Karpas-422 (cell line): ENCODE measurements around the gene NFATC2IP. TPM values are rescaled to one million over a fixed set of nuclear protein-coding genes. Genes with fewer than 3 reads are reported as not detected.

ENCODE experiments used
- DNase-seq: peaks from one replicate; pipeline ENCODE4 v3.0.0-alpha.2; 2015
- H2AFZ ChIP-seq: fragments of 200-600 bp; sonication (generic); 2 replicates; pipeline ENCODE4 v1.6.1; 2014; ENCODE audit warnings: antibody characterized with exemption, low read length, mixed read lengths
- H3K27ac ChIP-seq: fragments of 200-600 bp; sonication (generic); 2 replicates; pipeline ENCODE4 v1.5.1; 2014; ENCODE audit warnings: mild to moderate bottlenecking, low read length, moderate library complexity
- H3K27me3 ChIP-seq: fragments of 200-600 bp; sonication (generic); 2 replicates; pipeline ENCODE4 v1.6.1; 2014; ENCODE audit warnings: low read length, mixed read lengths
- H3K36me3 ChIP-seq: fragments of 200-600 bp; sonication (generic); 2 replicates; pipeline ENCODE4 v1.6.1; 2014; ENCODE audit warnings: low read length, mixed read lengths; ENCODE audit not compliant: insufficient read depth
- H3K4me1 ChIP-seq: fragments of 200-600 bp; sonication (generic); 2 replicates; pipeline ENCODE4 v1.6.1; 2014; ENCODE audit warnings: mild to moderate bottlenecking, low read length, mixed read lengths
- H3K4me2 ChIP-seq: fragments of 200-600 bp; sonication (generic); 2 replicates; pipeline ENCODE4 v1.6.1; 2014; ENCODE audit warnings: low read length, low read depth, mild to moderate bottlenecking; ENCODE audit not compliant: poor library complexity, severe bottlenecking
- H3K4me3 ChIP-seq: fragments of 200-600 bp; sonication (generic); 2 replicates; pipeline ENCODE4 v1.5.1; 2014; ENCODE audit warnings: mild to moderate bottlenecking, antibody characterized with exemption, low read length, mixed read lengths
- H3K79me2 ChIP-seq: fragments of 200-600 bp; sonication (generic); 2 replicates; pipeline ENCODE4 v1.6.1; 2014; ENCODE audit warnings: mild to moderate bottlenecking, low read length, mixed read lengths
- H3K9ac ChIP-seq: fragments of 200-600 bp; sonication (generic); 2 replicates; pipeline ENCODE4 v1.6.0; 2014; ENCODE audit warnings: low read length
- H3K9me2 ChIP-seq: fragments of 200-600 bp; sonication (generic), shearing (Covaris generic); replicated peaks from 2 replicates; pipeline ENCODE4 v1.6.0; 2014; ENCODE audit warnings: mild to moderate bottlenecking, low read length, moderate library complexity; ENCODE audit not compliant: insufficient read depth
- H3K9me3 ChIP-seq: fragments of 300-700, 200-600 bp; sonication (generic); 2 replicates; pipeline ENCODE4 v1.6.1; 2014; ENCODE audit warnings: low read length, mixed read lengths
- H4K20me1 ChIP-seq: fragments of 200-600 bp; sonication (generic); 2 replicates; pipeline ENCODE4 v1.6.1; 2014; ENCODE audit warnings: mild to moderate bottlenecking, antibody characterized with exemption, low read length, low read depth; ENCODE audit not compliant: insufficient read depth
- total RNA-seq: library from RNA; depleted of rRNA; stranded (reverse); fragments of >200 nt; shearing (Covaris generic); gene quantifications from 2 replicates; pipeline ENCODE4 v1.2.3, GENCODE V29; 2014; ENCODE audit warnings: low replicate concordance

NFATC2IP gene
- total RNA-seq, 1 experiment from 2014 or later = 64.0 TPM

- Histone ChIP-seq H3K36me3 (peaks cover 9% of the 10 kb centered on the region; the same call in 1 of the 2 replicates), H3K27ac (no peak overlapping the region), H3K9me2 (no peaks in the 10 kb centered on the region), H3K4me2 (no peak overlapping the region), H3K4me1 (peaks cover 9% of the 10 kb centered on the region), H3K79me2 (no peaks in the 10 kb centered on the region), H3K9ac (no peak overlapping the region), H3K27me3 (no peaks in the 10 kb centered on the region), H3K4me3 (no peak overlapping the region), H4K20me1 (no peaks in the 10 kb centered on the region), H3K9me3 (peaks cover 5% of the 10 kb centered on the region), H2AFZ (no peak overlapping the region)
- no peak for DNase-seq
Observed at GRCh38 chr16:28986046-28986445, 35.3 kb downstream of the NFATC2IP start.

GRCh38 chr16:28986492-28986891 is 35.8 kb downstream of the NFATC2IP start:
- peaks cover 9% of the 10 kb centered on the region for H3K4me1 ChIP-seq
- H4K20me1 ChIP-seq = no peaks in the 10 kb centered on the region
- no peak for DNase-seq
- no peak overlapping the region for H3K4me3 ChIP-seq
- no peak overlapping the region for H3K4me2 ChIP-seq
- no peak overlapping the region for H3K27ac ChIP-seq
- peaks cover 5% of the 10 kb centered on the region for H3K9me3 ChIP-seq
- H3K27me3 ChIP-seq = no peaks in the 10 kb centered on the region
- H3K36me3 ChIP-seq = peaks cover 9% of the 10 kb centered on the region; the same call in 1 of the 2 replicates
- no peak overlapping the region for H2AFZ ChIP-seq
- H3K79me2 ChIP-seq = no peaks in the 10 kb centered on the region
- H3K9me2 ChIP-seq = no peaks in the 10 kb centered on the region
- H3K9ac ChIP-seq = no peak overlapping the region

GRCh38 chr16:28987170-28987853 is 36.6 kb downstream of the NFATC2IP start:
- Histone ChIP-seq H3K9me3 (no peaks in the 10 kb centered on the region), H3K27ac (no peak overlapping the region), H3K36me3 (0 out of 2 replicates have a peak, but pooled peaks cover under 1% of the 10 kb centered on the region), H3K9ac (no peak overlapping the region), H3K9me2 (no peaks in the 10 kb centered on the region), H3K4me1 (peaks cover 9% of the 10 kb centered on the region), H2AFZ (no peak overlapping the region), H3K27me3 (no peaks in the 10 kb centered on the region), H3K4me3 (no peak overlapping the region), H4K20me1 (no peaks in the 10 kb centered on the region), H3K4me2 (no peak overlapping the region), H3K79me2 (no peaks in the 10 kb centered on the region)
- no peak for DNase-seq

GRCh38 chr16:28989363-28989762 is 38.6 kb downstream of the NFATC2IP start:
- Histone ChIP-seq H3K9ac (no peak overlapping the region), H4K20me1 (no peaks in the 10 kb centered on the region), H3K9me3 (no peaks in the 10 kb centered on the region), H3K79me2 (no peaks in the 10 kb centered on the region), H3K27ac (no peak overlapping the region), H3K36me3 (no peaks in the 10 kb centered on the region), H3K9me2 (no peaks in the 10 kb centered on the region), H3K4me2 (no peak overlapping the region), H3K4me3 (no peak overlapping the region), H2AFZ (no peak overlapping the region), H3K27me3 (no peaks in the 10 kb centered on the region), H3K4me1 (peaks cover 9% of the 10 kb centered on the region)
- DNase-seq = no peak

- H4K20me1 ChIP-seq = no peaks in the 10 kb centered on the region
- no peaks in the 10 kb centered on the region for H3K9me2 ChIP-seq
- no peak overlapping the region for H2AFZ ChIP-seq
- H3K27me3 ChIP-seq = no peaks in the 10 kb centered on the region
- H3K79me2 ChIP-seq = no peaks in the 10 kb centered on the region
- H3K4me1 ChIP-seq = no peaks in the 10 kb centered on the region; the same call in 1 of the 2 replicates
- H3K36me3 ChIP-seq = no peaks in the 10 kb centered on the region
- H3K9ac ChIP-seq = no peak overlapping the region
- H3K4me3 ChIP-seq = no peak overlapping the region
- no peak overlapping the region for H3K4me2 ChIP-seq
- H3K9me3 ChIP-seq = no peaks in the 10 kb centered on the region
- H3K27ac ChIP-seq = no peak overlapping the region
- no peak for DNase-seq
Observed at GRCh38 chr16:28990375-28991040, 39.8 kb downstream of the NFATC2IP start.

- Histone ChIP-seq H4K20me1 (no peaks in the 10 kb centered on the region), H3K4me3 (no peak overlapping the region), H3K27ac (no peak overlapping the region), H3K4me1 (no peaks in the 10 kb centered on the region), H3K9ac (no peak overlapping the region), H3K9me3 (no peaks in the 10 kb centered on the region), H3K79me2 (no peaks in the 10 kb centered on the region), H3K9me2 (no peaks in the 10 kb centered on the region), H3K27me3 (no peaks in the 10 kb centered on the region), H2AFZ (no peak overlapping the region), H3K4me2 (no peak overlapping the region), H3K36me3 (no peaks in the 10 kb centered on the region)
- no peak for DNase-seq
Observed at GRCh38 chr16:28991687-28992086, 41.0 kb downstream of the NFATC2IP start.

- Histone ChIP-seq H3K9me3 (no peaks in the 10 kb centered on the region), H3K4me2 (no peak overlapping the region), H3K27me3 (no peaks in the 10 kb centered on the region), H2AFZ (no peak overlapping the region), H3K9me2 (no peaks in the 10 kb centered on the region), H3K9ac (no peak overlapping the region), H3K27ac (no peak overlapping the region), H3K4me3 (no peak overlapping the region), H3K36me3 (no peaks in the 10 kb centered on the region), H3K4me1 (no peaks in the 10 kb centered on the region), H4K20me1 (no peaks in the 10 kb centered on the region), H3K79me2 (no peaks in the 10 kb centered on the region)
- no peak for DNase-seq
Observed at GRCh38 chr16:28992496-28992895, 41.8 kb downstream of the NFATC2IP start.

GRCh38 chr16:28998837-28999236 is 48.1 kb downstream of the NFATC2IP start:
- Histone ChIP-seq H3K4me2 (no peak overlapping the region), H3K79me2 (no peaks in the 10 kb centered on the region), H2AFZ (no peak overlapping the region), H3K4me1 (peaks cover 5% of the 10 kb centered on the region), H4K20me1 (no peaks in the 10 kb centered on the region), H3K9ac (no peak overlapping the region), H3K27me3 (no peaks in the 10 kb centered on the region), H3K27ac (no peak overlapping the region), H3K9me2 (no peaks in the 10 kb centered on the region), H3K36me3 (no peaks in the 10 kb centered on the region), H3K9me3 (no peaks in the 10 kb centered on the region), H3K4me3 (no peak overlapping the region)
- no peak for DNase-seq
